Kidney epithelial cell (primary cell): ENCODE measurements around the gene CMTM2. TPM values are rescaled to one million over a fixed set of nuclear protein-coding genes. Genes with fewer than 3 reads are reported as not detected.

ENCODE experiments used
- DNase-seq: peaks from one replicate; pipeline ENCODE4 v3.0.0-alpha.2; 2010; ENCODE audit warnings: low read depth
- H3K27me3 ChIP-seq: 2 replicates; pipeline ENCODE4 v1.6.0; 2011; ENCODE audit warnings: low read length; ENCODE audit not compliant: control insufficient read depth, insufficient read depth
- H3K36me3 ChIP-seq: 2 replicates; pipeline ENCODE4 v1.5.1; 2011; ENCODE audit warnings: low read length; ENCODE audit not compliant: control insufficient read depth, insufficient read depth
- H3K4me3 ChIP-seq: 2 replicates; pipeline ENCODE4 v1.5.1; 2011; ENCODE audit warnings: low read depth, mild to moderate bottlenecking, control low read depth, low read length
- total RNA-seq: library from RNA; depleted of rRNA; stranded (reverse); fragments of >200 nt; gene quantifications from 2 replicates; pipeline ENCODE4 v1.2.3, GENCODE V29; 2015
- TF ChIP-seq, protein P1 (sequence below): IDR thresholded peaks from 2 replicates; pipeline ENCODE4 v1.5.1; 2011; ENCODE audit warnings: mild to moderate bottlenecking, moderate library complexity, low read length, control low read depth, inconsistent platforms; ENCODE audit not compliant: insufficient read depth, poor library complexity, severe bottlenecking

Gene CMTM2
- total RNA-seq, 1 donor from 2014 or later: 0.54 TPM

DNA sequence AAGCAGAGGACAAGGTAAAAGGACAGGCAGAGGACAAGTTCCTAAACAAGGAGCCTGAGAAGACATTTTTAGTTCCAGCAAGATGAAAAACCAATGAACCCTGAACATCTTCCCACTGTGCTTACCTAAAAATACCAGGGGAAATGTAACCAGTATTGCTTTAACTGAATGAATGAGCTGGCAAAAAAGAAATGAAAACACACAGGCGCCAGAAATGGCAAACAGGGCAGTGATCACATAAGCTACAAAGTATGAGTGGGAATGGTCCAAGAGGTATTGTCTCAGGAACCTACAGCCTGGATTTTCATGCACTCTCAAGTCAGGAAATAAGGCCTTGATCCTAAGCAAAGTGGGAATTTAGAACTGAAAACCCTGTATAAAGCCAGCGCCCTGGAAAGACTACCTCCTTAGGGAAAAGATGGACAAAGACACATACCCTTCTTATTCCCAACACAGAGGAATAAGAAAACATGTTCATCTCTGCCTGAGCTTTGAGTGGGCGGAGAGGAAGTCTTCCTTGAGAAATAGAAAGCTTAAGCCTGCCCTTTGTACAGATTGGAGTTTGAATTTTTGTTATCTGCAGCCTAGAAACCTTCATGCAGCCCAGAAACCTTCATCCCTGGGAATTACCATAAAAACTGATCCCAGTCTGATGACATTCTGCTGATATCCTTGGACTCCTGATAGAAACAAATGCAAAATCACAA lies 2.1 kb downstream of the CMTM2 start:
- Histone ChIP-seq H3K4me3 (no peak overlapping the region), H3K36me3 (no peaks in the 10 kb centered on the region), H3K27me3 (peaks cover 16% of the 10 kb centered on the region)
- TF ChIP-seq, protein P1, sequence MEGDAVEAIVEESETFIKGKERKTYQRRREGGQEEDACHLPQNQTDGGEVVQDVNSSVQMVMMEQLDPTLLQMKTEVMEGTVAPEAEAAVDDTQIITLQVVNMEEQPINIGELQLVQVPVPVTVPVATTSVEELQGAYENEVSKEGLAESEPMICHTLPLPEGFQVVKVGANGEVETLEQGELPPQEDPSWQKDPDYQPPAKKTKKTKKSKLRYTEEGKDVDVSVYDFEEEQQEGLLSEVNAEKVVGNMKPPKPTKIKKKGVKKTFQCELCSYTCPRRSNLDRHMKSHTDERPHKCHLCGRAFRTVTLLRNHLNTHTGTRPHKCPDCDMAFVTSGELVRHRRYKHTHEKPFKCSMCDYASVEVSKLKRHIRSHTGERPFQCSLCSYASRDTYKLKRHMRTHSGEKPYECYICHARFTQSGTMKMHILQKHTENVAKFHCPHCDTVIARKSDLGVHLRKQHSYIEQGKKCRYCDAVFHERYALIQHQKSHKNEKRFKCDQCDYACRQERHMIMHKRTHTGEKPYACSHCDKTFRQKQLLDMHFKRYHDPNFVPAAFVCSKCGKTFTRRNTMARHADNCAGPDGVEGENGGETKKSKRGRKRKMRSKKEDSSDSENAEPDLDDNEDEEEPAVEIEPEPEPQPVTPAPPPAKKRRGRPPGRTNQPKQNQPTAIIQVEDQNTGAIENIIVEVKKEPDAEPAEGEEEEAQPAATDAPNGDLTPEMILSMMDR: no peak
- DNase-seq: no peak

GRCh38 chr16:66585481-66586239 lies 6.4 kb downstream of the CMTM2 start:
- Histone ChIP-seq H3K36me3 (no peaks in the 10 kb centered on the region), H3K4me3 (no peak overlapping the region), H3K27me3 (no peaks in the 10 kb centered on the region)
- TF ChIP-seq, protein P1: no peak
- DNase-seq: no peak

DNA sequence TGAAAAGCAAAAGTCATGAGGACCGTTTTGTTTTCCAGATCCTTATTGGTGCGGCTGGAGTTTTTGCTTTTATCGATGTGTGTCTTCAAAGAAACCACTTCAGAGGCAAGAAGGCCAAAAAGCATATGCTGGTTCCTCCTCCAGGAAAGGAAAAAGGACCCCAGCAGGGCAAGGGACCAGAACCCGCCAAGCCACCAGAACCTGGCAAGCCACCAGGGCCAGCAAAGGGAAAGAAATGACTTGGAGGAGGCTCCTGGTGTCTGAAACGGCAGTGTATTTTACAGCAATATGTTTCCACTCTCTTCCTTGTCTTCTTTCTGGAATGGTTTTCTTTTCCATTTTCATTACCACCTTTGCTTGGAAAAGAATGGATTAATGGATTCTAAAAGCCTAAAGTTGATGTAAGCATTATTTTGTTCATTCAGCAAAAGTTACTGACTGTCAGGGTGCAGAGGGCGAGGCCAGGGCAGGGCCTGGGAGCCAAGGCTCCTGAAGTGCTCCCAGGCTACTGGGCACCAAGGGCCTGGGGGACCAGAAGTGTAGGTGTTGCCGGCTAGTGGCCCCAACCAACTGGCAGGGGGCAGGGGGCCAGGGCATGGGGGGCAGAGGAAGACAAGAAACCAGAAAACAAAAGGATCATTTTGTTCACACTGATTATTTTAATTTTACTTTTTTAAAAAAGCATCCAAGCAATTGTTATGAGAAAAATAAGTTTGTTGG lies 8.8 kb downstream of the CMTM2 start:
- DNase-seq: no peak
- Histone ChIP-seq H3K27me3 (no peaks in the 10 kb centered on the region), H3K4me3 (no peak overlapping the region), H3K36me3 (no peaks in the 10 kb centered on the region)
- TF ChIP-seq, protein P1: no peak

- Histone ChIP-seq H3K27me3 (no peaks in the 10 kb centered on the region), H3K4me3 (no peak overlapping the region), H3K36me3 (no peaks in the 10 kb centered on the region)
- no peak for DNase-seq
- TF ChIP-seq, protein P1: peak; percentile 65
These were observed 9.9 kb downstream of the CMTM2 start for GRCh38 chr16:66588981-66589713.

GRCh38 chr16:66590322-66590721 lies 11.1 kb downstream of the CMTM2 start:
- TF ChIP-seq, protein P1: no peak
- H3K4me3 ChIP-seq: no peak overlapping the region
- DNase-seq: no peak
- no peaks in the 10 kb centered on the region for H3K36me3 ChIP-seq
- no peaks in the 10 kb centered on the region for H3K27me3 ChIP-seq
